Caco-2 (cell line): ENCODE measurements around the gene ATPAF2. TPM values are rescaled to one million over a fixed set of nuclear protein-coding genes. Genes with fewer than 3 reads are reported as not detected.

ENCODE experiments used
- BruUV-seq: library from RNA; stranded (reverse); fragments of 400-500 nt; replicated peaks from 2 replicates; lab custom pipeline; 2021; lab: Mats Ljungman, UMichigan
- CTCF ChIA-PET: fragments of 300-600 bp; sonication (Branson Sonifier 250); formaldehyde crosslinking; loops from one replicate; lab custom pipeline; 2022; ENCODE audit warnings: antibody characterized with exemption; lab: Charles Lee
- POLR2A ChIA-PET: fragments of 300-600 bp; sonication (Branson Sonifier 250); formaldehyde crosslinking; loops from one replicate; lab custom pipeline; 2022; ENCODE audit warnings: antibody characterized with exemption; lab: Charles Lee
- DNase-seq, 2 experiments: peaks; one replicate each; pipeline versions ENCODE4 v3.0.0 to v3.0.0-alpha.2; 2020 to 2022
- H3K27me3 ChIP-seq: replicated peaks from 2 replicates; pipeline ENCODE4 v1.6.0; 2011; ENCODE audit warnings: low read length; ENCODE audit not compliant: control insufficient read depth, insufficient read depth
- H3K36me3 ChIP-seq: 2 replicates; pipeline ENCODE4 v1.5.1; 2011; ENCODE audit warnings: low read length; ENCODE audit not compliant: control insufficient read depth, insufficient read depth
- H3K4me1 ChIP-seq: fragments of 250-450 bp; sonication (Bioruptor Pico); 2 replicates; pipeline ENCODE4 v1.5.1; 2020; ENCODE audit warnings: mild to moderate bottlenecking
- H3K4me3 ChIP-seq: 2 replicates; pipeline ENCODE4 v1.5.1; 2011; ENCODE audit warnings: low read depth, mild to moderate bottlenecking, control low read depth, low read length
- H3K9me3 ChIP-seq: fragments of 250-450 bp; sonication (Bioruptor Pico); 2 replicates; pipeline ENCODE4 v1.5.1; 2020; ENCODE audit warnings: mild to moderate bottlenecking, moderate library complexity
- H3K27ac Mint-ChIP-seq: one replicate; pipeline ENCODE4 v1.8.0; 2022; ENCODE audit warnings: mixed read lengths; ENCODE audit not compliant: unreplicated experiment
- H3K27me3 Mint-ChIP-seq: one replicate; pipeline ENCODE4 v1.8.0; 2022; ENCODE audit warnings: mixed read lengths; ENCODE audit not compliant: insufficient read depth, unreplicated experiment
- H3K36me3 Mint-ChIP-seq: one replicate; pipeline ENCODE4 v1.8.0; 2022; ENCODE audit warnings: mild to moderate bottlenecking, mixed read lengths; ENCODE audit not compliant: insufficient read depth, unreplicated experiment
- H3K4me1 Mint-ChIP-seq: one replicate; pipeline ENCODE4 v1.8.0; 2022; ENCODE audit warnings: low read depth, mixed read lengths; ENCODE audit not compliant: unreplicated experiment
- H3K4me3 Mint-ChIP-seq: one replicate; pipeline ENCODE4 v1.8.0; 2022; ENCODE audit warnings: mild to moderate bottlenecking, moderate library complexity, mixed read lengths; ENCODE audit not compliant: unreplicated experiment
- H3K9me3 Mint-ChIP-seq: one replicate; pipeline ENCODE4 v1.8.0; 2022; ENCODE audit warnings: mixed read lengths; ENCODE audit not compliant: unreplicated experiment
- intact Hi-C: fragments of 100-400 bp; cut with micrococcal nuclease; formaldehyde crosslinking; loops from one replicate; pipeline ENCODE4 v1.10.0; 2022; ENCODE audit not compliant: unreplicated experiment
- total RNA-seq: library from RNA; stranded (reverse); gene quantifications from 2 replicates; pipeline ENCODE4 v1.2.3, GENCODE V29; 2022
- TF ChIP-seq, protein P1 (sequence below), 2 experiments: fragments of 200-600 bp in 1 of 2; IDR thresholded peaks; 1 replicate in 1 of 2; 2 replicates in 1 of 2; pipeline versions ENCODE4 v1.5.1 to v1.8.0; 2011 to 2022; ENCODE audit warnings: antibody characterized with exemption in 1 of 2, control low read depth in 1 of 2, inconsistent platforms in 1 of 2, low read depth in 1 of 2, low read length in 1 of 2, mild to moderate bottlenecking in 1 of 2, moderate library complexity in 1 of 2; ENCODE audit not compliant: insufficient read depth in 1 of 2, severe bottlenecking in 1 of 2, unreplicated experiment in 1 of 2

The ATPAF2 gene
- total RNA-seq, 1 experiment from 2014 or later = 37.9 TPM

- H3K9me3 Mint-ChIP-seq = no peaks in the 10 kb centered on the region
- peaks cover 8% of the 10 kb centered on the region for H3K36me3 Mint-ChIP-seq
- intact Hi-C loops = loop anchor here (2.0 to 10.0 kb wide), 5 partner anchors 45 to 349 kb away; no protein-coding TSS in a partner anchor
- TF ChIP-seq, protein P1, sequence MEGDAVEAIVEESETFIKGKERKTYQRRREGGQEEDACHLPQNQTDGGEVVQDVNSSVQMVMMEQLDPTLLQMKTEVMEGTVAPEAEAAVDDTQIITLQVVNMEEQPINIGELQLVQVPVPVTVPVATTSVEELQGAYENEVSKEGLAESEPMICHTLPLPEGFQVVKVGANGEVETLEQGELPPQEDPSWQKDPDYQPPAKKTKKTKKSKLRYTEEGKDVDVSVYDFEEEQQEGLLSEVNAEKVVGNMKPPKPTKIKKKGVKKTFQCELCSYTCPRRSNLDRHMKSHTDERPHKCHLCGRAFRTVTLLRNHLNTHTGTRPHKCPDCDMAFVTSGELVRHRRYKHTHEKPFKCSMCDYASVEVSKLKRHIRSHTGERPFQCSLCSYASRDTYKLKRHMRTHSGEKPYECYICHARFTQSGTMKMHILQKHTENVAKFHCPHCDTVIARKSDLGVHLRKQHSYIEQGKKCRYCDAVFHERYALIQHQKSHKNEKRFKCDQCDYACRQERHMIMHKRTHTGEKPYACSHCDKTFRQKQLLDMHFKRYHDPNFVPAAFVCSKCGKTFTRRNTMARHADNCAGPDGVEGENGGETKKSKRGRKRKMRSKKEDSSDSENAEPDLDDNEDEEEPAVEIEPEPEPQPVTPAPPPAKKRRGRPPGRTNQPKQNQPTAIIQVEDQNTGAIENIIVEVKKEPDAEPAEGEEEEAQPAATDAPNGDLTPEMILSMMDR (IDR thresholded peaks at IDR 0.05; ENCODE audit: insufficient read depth in 1 of 2, low read depth in 1 of 2, low read length in 1 of 2, severe bottlenecking in 1 of 2, unreplicated experiment in 1 of 2) = no peak
- H3K27ac Mint-ChIP-seq = no peak overlapping the region
- H3K4me3 Mint-ChIP-seq = no peak overlapping the region
- Histone ChIP-seq H3K4me1 (peaks cover 4% of the 10 kb centered on the region; the same call in 1 of the 2 replicates), H3K27me3 (no peaks in the 10 kb centered on the region), H3K9me3 (no peaks in the 10 kb centered on the region), H3K36me3 (no peaks in the 10 kb centered on the region; the same call in 1 of the 2 replicates), H3K4me3 (no peak overlapping the region)
- ChIA-PET CTCF (interaction anchor here (0.6 kb wide), 1 partner anchor 60 kb away, joined by 4 read pairs; the partner anchor contains the start of genes DRC3 and TOM1L2), POLR2A (no interaction called here)
- H3K4me1 Mint-ChIP-seq = no peaks in the 10 kb centered on the region
- H3K27me3 Mint-ChIP-seq = no peaks in the 10 kb centered on the region
- no peak for DNase-seq
- no TSS peak for BruUV-seq
Measured at GRCh38 chr17:18031955-18032354, 7.0 kb downstream of the ATPAF2 start.

DNA sequence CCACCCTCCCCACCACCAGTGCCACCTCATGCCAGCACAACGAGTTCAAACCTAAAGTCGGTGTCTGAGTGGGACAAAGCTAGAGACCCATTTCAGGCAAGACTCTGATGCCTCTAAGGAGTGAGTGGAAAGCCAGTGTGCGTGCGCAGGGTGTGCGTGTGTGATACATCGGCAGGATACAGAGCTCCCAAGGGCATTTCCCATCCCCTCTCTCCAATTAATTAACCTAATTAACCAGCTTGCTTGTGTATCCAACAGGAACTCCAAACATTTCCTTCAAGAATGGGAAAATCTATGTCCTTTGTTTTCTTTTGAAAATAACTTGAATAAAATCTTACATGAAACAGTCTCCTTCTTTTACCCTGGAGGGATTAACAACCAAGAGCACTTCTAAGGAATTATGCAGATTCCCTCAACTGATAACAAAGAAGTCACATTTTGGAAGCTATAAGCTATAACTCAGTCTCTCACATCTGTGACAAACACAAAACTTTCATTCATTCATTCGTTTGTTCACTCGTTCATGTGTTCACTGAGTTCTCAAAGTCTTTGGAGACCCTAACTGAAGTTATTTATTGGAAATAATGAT, 9.9 kb downstream of the ATPAF2 start:
- no peak for DNase-seq
- H3K27me3 ChIP-seq = no peaks in the 10 kb centered on the region
- intact Hi-C loops = no loop called here
- no peaks in the 10 kb centered on the region; the same call in 1 of the 2 replicates for H3K36me3 ChIP-seq
- Mint-ChIP-seq H3K27ac (no peak overlapping the region), H3K9me3 (no peaks in the 10 kb centered on the region), H3K27me3 (no peaks in the 10 kb centered on the region), H3K4me3 (no peak overlapping the region), H3K36me3 (peaks cover 8% of the 10 kb centered on the region), H3K4me1 (no peaks in the 10 kb centered on the region)
- ChIA-PET POLR2A (no interaction called here), CTCF (no interaction called here)
- TF ChIP-seq, protein P1 (IDR thresholded peaks at IDR 0.05; ENCODE audit: insufficient read depth in 1 of 2, low read depth in 1 of 2, low read length in 1 of 2, severe bottlenecking in 1 of 2, unreplicated experiment in 1 of 2) = no peak
- H3K9me3 ChIP-seq = no peaks in the 10 kb centered on the region
- no peak overlapping the region for H3K4me3 ChIP-seq
- no TSS peak for BruUV-seq
- H3K4me1 ChIP-seq = no peaks in the 10 kb centered on the region

GRCh38 chr17:18028114-18028951, 10.6 kb downstream of the ATPAF2 start:
- TF ChIP-seq, protein P1 (IDR thresholded peaks at IDR 0.05; ENCODE audit: insufficient read depth in 1 of 2, low read depth in 1 of 2, low read length in 1 of 2, severe bottlenecking in 1 of 2, unreplicated experiment in 1 of 2) = no peak
- no peaks in the 10 kb centered on the region for H3K9me3 Mint-ChIP-seq
- H3K4me3 Mint-ChIP-seq = no peak overlapping the region
- H3K27me3 Mint-ChIP-seq = no peaks in the 10 kb centered on the region
- no peaks in the 10 kb centered on the region for H3K4me1 ChIP-seq
- intact Hi-C loops = no loop called here
- no peaks in the 10 kb centered on the region for H3K27me3 ChIP-seq
- H3K27ac Mint-ChIP-seq = no peak overlapping the region
- ChIA-PET POLR2A (no interaction called here), CTCF (interaction anchor here (0.6 kb wide), 1 partner anchor 132 kb away, joined by 3 read pairs; no protein-coding TSS in a partner anchor)
- no peaks in the 10 kb centered on the region for H3K4me1 Mint-ChIP-seq
- no peaks in the 10 kb centered on the region; the same call in 1 of the 2 replicates for H3K36me3 ChIP-seq
- no peaks in the 10 kb centered on the region for H3K9me3 ChIP-seq
- no peak for DNase-seq
- H3K4me3 ChIP-seq = no peak overlapping the region
- H3K36me3 Mint-ChIP-seq = peaks cover 8% of the 10 kb centered on the region
- no TSS peak for BruUV-seq
